Endothelial cell of umbilical vein (primary cell): Measurements from ENCODE around the gene CADPS.

Source experiments
- EZH2 ChIP-seq: IDR thresholded peaks from 2 replicates; pipeline ENCODE4 v1.6.1; 2012; ENCODE audit warnings: borderline replicate concordance, low read depth, mild to moderate bottlenecking, moderate library complexity, low read length, inconsistent platforms; ENCODE audit not compliant: severe bottlenecking
- FOS ChIP-seq: IDR thresholded peaks from 2 replicates; pipeline ENCODE4 v1.6.1; 2011; ENCODE audit warnings: mild to moderate bottlenecking, low read length, moderate library complexity, borderline replicate concordance; ENCODE audit not compliant: insufficient read depth
- JUN ChIP-seq: IDR thresholded peaks from 2 replicates; pipeline ENCODE4 v1.6.1; 2011; ENCODE audit warnings: borderline replicate concordance, low read depth; ENCODE audit not compliant: insufficient read length, insufficient read depth
- POLR2A ChIP-seq: IDR thresholded peaks from 2 replicates; pipeline ENCODE4 v1.6.1; 2012; ENCODE audit warnings: low read depth, mild to moderate bottlenecking, control low read depth, low read length
- POLR2AphosphoS5 ChIP-seq: IDR thresholded peaks from 2 replicates; pipeline ENCODE4 v1.6.1; 2012; ENCODE audit warnings: low read depth, mild to moderate bottlenecking, control low read depth, low read length, moderate library complexity; ENCODE audit not compliant: insufficient read depth
- TF ChIP-seq, protein P1 (sequence below), 2 donors: IDR thresholded peaks; 1 replicate in 1 of 2; 2 replicates in 1 of 2; pipeline ENCODE4 v1.5.1; 2011; ENCODE audit warnings: low read length in 2 of 2, mild to moderate bottlenecking in 2 of 2, moderate library complexity in 2 of 2, control low read depth in 1 of 2, inconsistent platforms in 1 of 2, low read depth in 1 of 2; ENCODE audit not compliant: insufficient read depth in 1 of 2; ENCODE audit errors: extremely low read depth in 1 of 2
- TF ChIP-seq, protein P2 (sequence below): IDR thresholded peaks from 2 replicates; pipeline ENCODE4 v1.6.1; 2011; ENCODE audit not compliant: insufficient read depth, insufficient read length

DNA sequence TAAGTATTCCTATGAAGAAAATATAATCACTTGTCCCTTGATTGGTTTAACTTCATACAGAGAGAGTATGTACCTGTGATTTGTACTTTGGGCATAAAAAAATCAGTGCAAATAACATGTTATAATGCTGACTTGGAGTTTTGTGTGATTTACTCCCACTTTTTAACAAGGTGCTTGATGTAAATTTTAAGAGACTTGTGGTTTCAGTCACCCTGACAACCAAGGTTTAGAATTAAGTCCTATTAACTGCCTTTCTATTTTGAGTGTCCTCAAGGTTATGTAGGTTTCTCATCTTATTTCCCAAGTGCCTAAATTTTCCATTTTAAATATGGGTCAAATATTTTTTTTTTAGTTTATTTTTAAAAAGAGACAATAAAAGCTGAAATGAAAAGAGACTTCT lies 244.6 kb downstream of the CADPS start:
- TF ChIP-seq, protein P1, sequence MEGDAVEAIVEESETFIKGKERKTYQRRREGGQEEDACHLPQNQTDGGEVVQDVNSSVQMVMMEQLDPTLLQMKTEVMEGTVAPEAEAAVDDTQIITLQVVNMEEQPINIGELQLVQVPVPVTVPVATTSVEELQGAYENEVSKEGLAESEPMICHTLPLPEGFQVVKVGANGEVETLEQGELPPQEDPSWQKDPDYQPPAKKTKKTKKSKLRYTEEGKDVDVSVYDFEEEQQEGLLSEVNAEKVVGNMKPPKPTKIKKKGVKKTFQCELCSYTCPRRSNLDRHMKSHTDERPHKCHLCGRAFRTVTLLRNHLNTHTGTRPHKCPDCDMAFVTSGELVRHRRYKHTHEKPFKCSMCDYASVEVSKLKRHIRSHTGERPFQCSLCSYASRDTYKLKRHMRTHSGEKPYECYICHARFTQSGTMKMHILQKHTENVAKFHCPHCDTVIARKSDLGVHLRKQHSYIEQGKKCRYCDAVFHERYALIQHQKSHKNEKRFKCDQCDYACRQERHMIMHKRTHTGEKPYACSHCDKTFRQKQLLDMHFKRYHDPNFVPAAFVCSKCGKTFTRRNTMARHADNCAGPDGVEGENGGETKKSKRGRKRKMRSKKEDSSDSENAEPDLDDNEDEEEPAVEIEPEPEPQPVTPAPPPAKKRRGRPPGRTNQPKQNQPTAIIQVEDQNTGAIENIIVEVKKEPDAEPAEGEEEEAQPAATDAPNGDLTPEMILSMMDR (IDR thresholded peaks at IDR 0.05; ENCODE audit: extremely low read depth in 1 of 2, insufficient read depth in 1 of 2, low read depth in 1 of 2, low read length in 2 of 2), result no peak
- TF ChIP-seq EZH2, result no peak
- TF ChIP-seq POLR2AphosphoS5, result no peak
- no peak for TF ChIP-seq JUN
- no peak for TF ChIP-seq POLR2A
- TF ChIP-seq, protein P2, sequence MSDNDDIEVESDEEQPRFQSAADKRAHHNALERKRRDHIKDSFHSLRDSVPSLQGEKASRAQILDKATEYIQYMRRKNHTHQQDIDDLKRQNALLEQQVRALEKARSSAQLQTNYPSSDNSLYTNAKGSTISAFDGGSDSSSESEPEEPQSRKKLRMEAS, result no peak
- no peak for TF ChIP-seq FOS
